C4-2B (cell line): ENCODE results near the gene UBE2U.

Source experiments
- H3K27ac ChIP-seq: fragments of 450-650 bp; 2 replicates; pipeline ENCODE4 v1.5.1; 2017
- CTCF ChIP-seq: fragments of 450-650 bp; conservative IDR thresholded peaks from 2 replicates; pipeline ENCODE4 v1.5.1; 2017; ENCODE audit warnings: mild to moderate bottlenecking
- ZFX ChIP-seq: fragments of 450-650 bp; IDR thresholded peaks from 2 replicates; pipeline ENCODE4 v1.6.1; 2017

UBE2U gene

GRCh38 chr1:64176659-64177058 lies 26.8 kb upstream of the UBE2U start:
- TF ChIP-seq CTCF (no peak), ZFX (no peak)
- H3K27ac ChIP-seq: no peak overlapping the region

GRCh38 chr1:64179588-64179987 lies 23.8 kb upstream of the UBE2U start:
- H3K27ac ChIP-seq: no peak overlapping the region
- no peak for TF ChIP-seq ZFX
- no peak for TF ChIP-seq CTCF

- no peak overlapping the region for H3K27ac ChIP-seq
Observed at GRCh38 chr1:64182207-64182606, 21.2 kb upstream of the UBE2U start.

GRCh38 chr1:64183395-64184002 lies 19.9 kb upstream of the UBE2U start:
- H3K27ac ChIP-seq: no peak overlapping the region
- no peak for TF ChIP-seq CTCF
- TF ChIP-seq ZFX: no peak

More at GRCh38 chr1:64182207-64182606, 21.2 kb upstream of the UBE2U start:
- TF ChIP-seq ZFX: no peak
- TF ChIP-seq CTCF: no peak

GRCh38 chr1:64184003-64184440 lies 19.4 kb upstream of the UBE2U start:
- H3K27ac ChIP-seq: no peak overlapping the region
- TF ChIP-seq CTCF (no peak), ZFX (no peak)

- TF ChIP-seq ZFX (no peak), CTCF (no peak)
- no peak overlapping the region for H3K27ac ChIP-seq
Observed at GRCh38 chr1:64186138-64186897, 17.1 kb upstream of the UBE2U start.

GRCh38 chr1:64186898-64187280 lies 16.5 kb upstream of the UBE2U start:
- TF ChIP-seq ZFX (no peak), CTCF (no peak)

More at GRCh38 chr1:64186898-64187280, 16.5 kb upstream of the UBE2U start:
- H3K27ac ChIP-seq: no peak overlapping the region
